BJ (cell line): ENCODE results near the gene CPA2. TPM values are rescaled to one million over a fixed set of nuclear protein-coding genes. Genes with fewer than 3 reads are reported as not detected.

ENCODE experiments used
- CTCF ChIA-PET: fragments of 350-600 bp; formaldehyde crosslinking; extraction: SDS; loops from one replicate; lab custom pipeline; 2021; ENCODE audit warnings: antibody characterized with exemption, inconsistent platforms; lab: Yijun Ruan, JAX
- POLR2A ChIA-PET: fragments of 300-600 bp; sonication (Branson Sonifier 250); formaldehyde crosslinking; extraction: SDS; loops from one replicate; lab custom pipeline; 2021; ENCODE audit warnings: antibody characterized with exemption; lab: Charles Lee
- DNase-seq: peaks from one replicate; pipeline ENCODE4 v3.0.0-alpha.2; 2011; ENCODE audit warnings: low read depth
- H3K27me3 ChIP-seq: 2 replicates; pipeline ENCODE4 v1.6.0; 2011; ENCODE audit warnings: low read length; ENCODE audit not compliant: control insufficient read depth, insufficient read depth
- H3K36me3 ChIP-seq: 2 replicates; pipeline ENCODE4 v1.5.1; 2011; ENCODE audit warnings: low read length; ENCODE audit not compliant: control insufficient read depth, insufficient read depth
- H3K4me3 ChIP-seq: 2 replicates; pipeline ENCODE4 v1.5.1; 2011; ENCODE audit warnings: low read depth, mild to moderate bottlenecking, control low read depth, low read length
- polyA plus RNA-seq: library from polyadenylated mRNA; depleted of rRNA; stranded (reverse); fragments of >200 nt; gene quantifications from 2 replicates; pipeline ENCODE4 v1.2.3, GENCODE V29; 2011
- TF ChIP-seq, protein P1 (sequence below): IDR thresholded peaks from 2 replicates; pipeline ENCODE4 v1.5.1; 2011; ENCODE audit warnings: low read depth, mild to moderate bottlenecking, control low read depth, inconsistent platforms, low read length, moderate library complexity; ENCODE audit not compliant: insufficient read depth

The CPA2 gene
- polyA plus RNA-seq, 1 experiment, result not detected

- POLR2A ChIA-PET, result no interaction called here
- Histone ChIP-seq H3K4me3 (no peak overlapping the region), H3K27me3 (no peaks in the 10 kb centered on the region), H3K36me3 (no peaks in the 10 kb centered on the region)
- TF ChIP-seq, protein P1, sequence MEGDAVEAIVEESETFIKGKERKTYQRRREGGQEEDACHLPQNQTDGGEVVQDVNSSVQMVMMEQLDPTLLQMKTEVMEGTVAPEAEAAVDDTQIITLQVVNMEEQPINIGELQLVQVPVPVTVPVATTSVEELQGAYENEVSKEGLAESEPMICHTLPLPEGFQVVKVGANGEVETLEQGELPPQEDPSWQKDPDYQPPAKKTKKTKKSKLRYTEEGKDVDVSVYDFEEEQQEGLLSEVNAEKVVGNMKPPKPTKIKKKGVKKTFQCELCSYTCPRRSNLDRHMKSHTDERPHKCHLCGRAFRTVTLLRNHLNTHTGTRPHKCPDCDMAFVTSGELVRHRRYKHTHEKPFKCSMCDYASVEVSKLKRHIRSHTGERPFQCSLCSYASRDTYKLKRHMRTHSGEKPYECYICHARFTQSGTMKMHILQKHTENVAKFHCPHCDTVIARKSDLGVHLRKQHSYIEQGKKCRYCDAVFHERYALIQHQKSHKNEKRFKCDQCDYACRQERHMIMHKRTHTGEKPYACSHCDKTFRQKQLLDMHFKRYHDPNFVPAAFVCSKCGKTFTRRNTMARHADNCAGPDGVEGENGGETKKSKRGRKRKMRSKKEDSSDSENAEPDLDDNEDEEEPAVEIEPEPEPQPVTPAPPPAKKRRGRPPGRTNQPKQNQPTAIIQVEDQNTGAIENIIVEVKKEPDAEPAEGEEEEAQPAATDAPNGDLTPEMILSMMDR, result no peak
- no peak for DNase-seq
- CTCF ChIA-PET, result interaction anchor here (3.4 kb wide), 1 partner anchor 9 kb away, joined by 11 read pairs; no protein-coding TSS in a partner anchor
Measured at GRCh38 chr7:130286881-130287280, 20.2 kb downstream of the CPA2 start.

GRCh38 chr7:130288168-130288567 is 21.5 kb downstream of the CPA2 start:
- no peaks in the 10 kb centered on the region for H3K27me3 ChIP-seq
- CTCF ChIA-PET, result interaction anchor here (0.7 to 3.4 kb wide), 2 partner anchors 11 to 14 kb away, joined by 4 to 11 read pairs; no protein-coding TSS in a partner anchor
- H3K36me3 ChIP-seq, result no peaks in the 10 kb centered on the region
- H3K4me3 ChIP-seq, result no peak overlapping the region
- no peak for DNase-seq
- TF ChIP-seq, protein P1, result no peak
- POLR2A ChIA-PET, result no interaction called here

DNA sequence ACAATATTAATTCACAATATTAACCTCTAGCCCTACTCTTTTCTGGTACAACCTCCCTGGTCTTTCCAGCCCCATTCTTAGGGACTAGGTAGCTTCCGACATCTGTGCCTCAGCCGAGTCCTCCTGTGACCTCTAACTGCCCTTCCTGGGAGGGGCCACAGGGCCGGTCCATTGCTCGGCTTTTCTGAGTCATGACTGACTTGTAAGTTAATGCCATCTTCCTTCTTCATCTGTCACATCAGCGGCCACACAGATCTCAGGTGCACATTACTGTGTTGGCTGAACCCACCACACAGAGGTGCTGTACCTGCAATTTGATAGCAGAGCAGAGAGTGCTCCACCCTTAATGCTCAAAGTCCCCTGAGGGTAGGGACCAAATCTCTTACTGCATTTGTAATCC is 22.2 kb downstream of the CPA2 start:
- Histone ChIP-seq H3K36me3 (no peaks in the 10 kb centered on the region), H3K27me3 (no peaks in the 10 kb centered on the region), H3K4me3 (no peak overlapping the region)
- DNase-seq, result no peak
- TF ChIP-seq, protein P1, result no peak
- ChIA-PET CTCF (interaction anchor here (0.7 to 3.4 kb wide), 2 partner anchors 11 to 15 kb away, joined by 4 to 11 read pairs; no protein-coding TSS in a partner anchor), POLR2A (no interaction called here)

DNA sequence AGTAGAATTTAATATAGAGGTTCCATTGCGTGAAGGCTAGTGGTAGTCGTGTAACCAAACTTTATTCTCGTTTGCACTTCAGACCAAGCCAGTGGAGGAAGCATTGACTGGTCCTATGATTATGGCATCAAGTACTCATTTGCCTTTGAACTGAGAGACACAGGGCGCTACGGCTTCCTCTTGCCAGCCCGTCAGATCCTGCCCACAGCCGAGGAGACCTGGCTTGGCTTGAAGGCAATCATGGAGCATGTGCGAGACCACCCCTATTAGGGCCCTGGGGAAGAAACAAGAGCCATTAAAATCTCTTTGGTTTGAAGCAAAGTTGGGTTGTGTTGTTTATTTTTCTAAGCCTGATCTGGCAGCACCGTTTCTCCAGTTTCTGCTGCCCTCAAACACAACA is 22.8 kb downstream of the CPA2 start:
- H3K4me3 ChIP-seq, result no peak overlapping the region
- ChIA-PET POLR2A (no interaction called here), CTCF (interaction anchor here (1.8 kb wide), 1 partner anchor 11 kb away, joined by 4 read pairs; no protein-coding TSS in a partner anchor)
- no peak for DNase-seq
- TF ChIP-seq, protein P1, result no peak
- H3K36me3 ChIP-seq, result no peaks in the 10 kb centered on the region
- no peaks in the 10 kb centered on the region for H3K27me3 ChIP-seq

DNA sequence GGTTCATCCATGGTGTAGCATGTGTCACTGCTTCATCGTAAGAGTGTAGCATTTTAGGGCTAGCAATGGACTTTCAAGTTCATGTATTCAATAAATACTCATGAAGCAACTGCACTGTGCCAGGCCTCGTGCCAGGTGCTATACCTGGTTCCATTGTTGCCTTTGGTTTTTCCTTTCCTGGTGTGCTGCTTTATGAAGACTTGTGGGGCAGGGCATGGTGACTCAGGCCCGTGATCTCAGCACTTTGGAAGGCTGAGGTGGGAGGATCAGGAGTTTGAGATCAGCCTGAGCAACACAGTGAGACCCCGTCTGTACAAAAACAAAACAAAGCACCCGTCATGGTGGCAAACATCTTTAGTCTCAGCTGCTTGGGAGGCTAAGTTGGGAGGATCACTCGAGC is 24.1 kb downstream of the CPA2 start:
- Histone ChIP-seq H3K36me3 (no peaks in the 10 kb centered on the region), H3K27me3 (no peaks in the 10 kb centered on the region), H3K4me3 (no peak overlapping the region)
- TF ChIP-seq, protein P1, result no peak
- ChIA-PET CTCF (interaction anchor here (1.8 kb wide), 1 partner anchor 13 kb away, joined by 4 read pairs; no protein-coding TSS in a partner anchor), POLR2A (no interaction called here)
- no peak for DNase-seq
